HCT116 (cell line): ENCODE results near the gene ATF7IP. TPM values are rescaled to one million over a fixed set of nuclear protein-coding genes. Genes with fewer than 3 reads are reported as not detected.
A peak's percentile ranks its signal among the peaks of the same experiment; 100 is the strongest.

Experiments used
- ATAC-seq: fragments of 200-7000 bp; cut with Tn5 transposase; 2 replicates; pipeline ENCODE4 v1.9.1; 2020; ENCODE audit warnings: mild to moderate bottlenecking, moderate library complexity
- BruUV-seq: library from RNA; stranded (reverse); fragments of 400-500 nt; replicated peaks from 2 replicates; lab custom pipeline; 2021; lab: Mats Ljungman, UMichigan
- CTCF ChIA-PET: fragments of 300-600 bp; sonication (Branson Sonifier 250); formaldehyde crosslinking; loops from one replicate; lab custom pipeline; 2021; ENCODE audit warnings: antibody characterized with exemption; lab: Charles Lee
- POLR2A ChIA-PET: fragments of 300-600, 350-600 bp; sonication (Branson Sonifier 250); formaldehyde crosslinking; loops from one replicate; lab custom pipeline; 2021; ENCODE audit warnings: antibody characterized with exemption; lab: Charles Lee
- RAD21 ChIA-PET, 2 experiments: fragments of 300-600 bp; sonication (Branson Sonifier 250); formaldehyde crosslinking; loops; one replicate each; lab custom pipeline; 2023; ENCODE audit warnings: low total read pairs in 2 of 2; ENCODE audit not compliant: uncharacterized antibody in 2 of 2, unreplicated experiment in 2 of 2, low non-redundant PET in 1 of 2; lab: Charles Lee
- DNase-seq: peaks from one replicate; pipeline ENCODE4 v3.0.0-alpha.2; 2010; ENCODE audit warnings: low read depth, low spot score
- H2AFZ ChIP-seq: fragments of 200-600 bp; shearing (Covaris generic), sonication (generic); 2 replicates; pipeline ENCODE4 v1.6.1; 2017; ENCODE audit warnings: low read depth, mixed run types, mixed read lengths, antibody characterized with exemption, low read length; ENCODE audit not compliant: poor library complexity, severe bottlenecking
- H3K27ac ChIP-seq: 2 replicates; pipeline ENCODE4 v1.5.1; 2012; ENCODE audit warnings: low read depth, low read length
- H3K27me3 ChIP-seq: fragments of 200-600 bp; sonication (generic); 2 replicates; pipeline ENCODE4 v1.6.1; 2016; ENCODE audit warnings: mixed run types, low read length, mixed read lengths; ENCODE audit not compliant: insufficient read depth
- H3K36me3 ChIP-seq, 2 experiments: fragments of 200-500 bp in 1 of 2; fragments of 200-600 bp in 1 of 2; sonication (Bioruptor generic) in 1 of 2; sonication (generic) in 1 of 2; 2 replicates each; pipeline versions ENCODE4 v1.5.1 to v1.6.1; 2014 to 2016; ENCODE audit warnings: low read length in 2 of 2, inconsistent platforms in 1 of 2, mixed read lengths in 1 of 2, mixed run types in 1 of 2; ENCODE audit not compliant: insufficient read depth in 2 of 2, control insufficient read depth in 1 of 2
- H3K4me1 ChIP-seq, 2 experiments: fragments of 200-600 bp in 1 of 2; sonication (generic) in 1 of 2; 2 replicates each; pipeline versions ENCODE4 v1.5.1 to v1.6.1; 2012 to 2017; ENCODE audit warnings: low read length in 2 of 2, inconsistent platforms in 1 of 2, mild to moderate bottlenecking in 1 of 2, mixed read lengths in 1 of 2, mixed run types in 1 of 2, moderate library complexity in 1 of 2; ENCODE audit not compliant: insufficient read depth in 2 of 2, control insufficient read depth in 1 of 2
- H3K4me2 ChIP-seq: fragments of 200-600 bp; sonication (generic); 2 replicates; pipeline ENCODE4 v1.6.1; 2017; ENCODE audit warnings: mixed run types, low read length, mixed read lengths
- H3K4me3 ChIP-seq, 2 experiments: fragments of 200-600 bp in 1 of 2; sonication (generic) in 1 of 2; replicated peaks in 1 of 2; 2 replicates each; pipeline ENCODE4 v1.5.1; 2011 to 2016; ENCODE audit warnings: low read length in 2 of 2, control low read depth in 1 of 2, low read depth in 1 of 2, mild to moderate bottlenecking in 1 of 2, mixed read lengths in 1 of 2, mixed run types in 1 of 2
- H3K79me2 ChIP-seq: fragments of 200-600 bp; sonication (generic); 2 replicates; pipeline ENCODE4 v1.6.1; 2017; ENCODE audit warnings: mild to moderate bottlenecking, mixed run types, low read length, moderate library complexity, mixed read lengths; ENCODE audit not compliant: insufficient read depth
- H3K9ac ChIP-seq: fragments of 200-600 bp; sonication (generic); 2 replicates; pipeline ENCODE4 v1.6.1; 2016; ENCODE audit warnings: low read length, mixed read lengths
- H3K9me2 ChIP-seq: fragments of 200-600 bp; sonication (generic), shearing (Covaris generic); 2 replicates; pipeline ENCODE4 v1.6.1; 2017; ENCODE audit warnings: mixed run types, mild to moderate bottlenecking, moderate library complexity; ENCODE audit not compliant: insufficient read depth
- H3K9me3 ChIP-seq, 2 experiments: fragments of 200-500 bp in 1 of 2; fragments of 200-600 bp in 1 of 2; sonication (Bioruptor generic) in 1 of 2; sonication (generic) in 1 of 2; 2 replicates each; pipeline ENCODE4 v1.6.1; 2014 to 2017; ENCODE audit warnings: low read length in 2 of 2, mixed read lengths in 2 of 2, inconsistent platforms in 1 of 2, low read depth in 1 of 2, mild to moderate bottlenecking in 1 of 2, mixed run types in 1 of 2, moderate library complexity in 1 of 2; ENCODE audit not compliant: control insufficient read depth in 1 of 2, insufficient read depth in 1 of 2
- H4K20me1 ChIP-seq: fragments of 200-600 bp; sonication (generic), shearing (Covaris generic); 2 replicates; pipeline ENCODE4 v1.6.1; 2017; ENCODE audit warnings: mixed run types, mild to moderate bottlenecking, moderate library complexity; ENCODE audit not compliant: insufficient read depth
- CEBPB ChIP-seq: IDR thresholded peaks from 2 replicates; pipeline ENCODE4 v1.6.1; 2012; ENCODE audit warnings: low read depth
- EGR1 ChIP-seq: IDR thresholded peaks from 2 replicates; pipeline ENCODE4 v1.6.1; 2012; ENCODE audit warnings: low read depth
- FOSL1 ChIP-seq: IDR thresholded peaks from 2 replicates; pipeline ENCODE4 v1.6.1; 2012; ENCODE audit warnings: low read depth
- SP1 ChIP-seq: IDR thresholded peaks from 2 replicates; pipeline ENCODE4 v1.6.1; 2012; ENCODE audit warnings: low read depth
- TCF7L2 ChIP-seq: IDR thresholded peaks from 2 replicates; pipeline ENCODE4 v1.7.0; 2011; ENCODE audit warnings: borderline replicate concordance, inconsistent platforms; ENCODE audit not compliant: insufficient read depth, insufficient read length; ENCODE audit errors: extremely low read depth
- YY1 ChIP-seq: IDR thresholded peaks from 2 replicates; pipeline ENCODE4 v1.6.1; 2011; ENCODE audit warnings: low read length, low read depth, moderate library complexity, mild to moderate bottlenecking; ENCODE audit not compliant: insufficient replicate concordance; ENCODE audit errors: extremely low read depth
- intact Hi-C: fragments of 100-400 bp; cut with micrococcal nuclease; formaldehyde crosslinking; loops from 2 replicates; pipeline ENCODE4 v1.10.0; 2022
- total RNA-seq: library from RNA; stranded (reverse); gene quantifications from one replicate; pipeline ENCODE4 v1.2.1, GENCODE V29; 2021; ENCODE audit not compliant: unreplicated experiment
- TF ChIP-seq, protein P1 (sequence below), 3 experiments: fragments of 200-600 bp in 1 of 3; sonication (generic) in 1 of 3; IDR thresholded peaks in 2 of 3; conservative IDR thresholded peaks in 1 of 3; 2 replicates each; pipeline ENCODE4 v1.5.1; 2012 to 2017; ENCODE audit warnings: low read depth in 2 of 3, low read length in 2 of 3, antibody characterized with exemption in 1 of 3, borderline replicate concordance in 1 of 3, control low read depth in 1 of 3, mild to moderate bottlenecking in 1 of 3, mixed read lengths in 1 of 3, mixed run types in 1 of 3, moderate library complexity in 1 of 3; ENCODE audit not compliant: insufficient read depth in 1 of 3

ATF7IP gene
- total RNA-seq, 1 experiment from 2014 or later: 38.6 TPM

DNA sequence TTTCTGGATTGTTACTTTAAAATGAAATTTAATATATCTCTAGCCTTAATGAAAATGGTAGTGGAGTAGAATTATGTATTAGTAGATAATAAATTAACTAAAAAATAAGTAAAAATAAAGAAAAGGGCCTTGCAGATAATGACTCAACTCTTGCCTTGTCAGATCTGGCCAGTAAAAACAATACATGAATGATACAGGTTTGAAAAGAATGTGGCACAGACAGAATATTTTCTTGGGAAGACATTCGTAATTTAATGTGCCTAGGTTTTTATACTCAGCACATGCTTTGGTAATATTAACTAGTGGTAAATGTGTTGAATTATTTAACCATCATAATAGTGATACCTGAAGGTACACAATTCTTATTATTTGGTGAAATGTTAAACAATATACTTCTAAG lies 28.3 kb downstream of the ATF7IP start:
- H3K79me2 ChIP-seq: peaks cover 77% of the 10 kb centered on the region
- ChIA-PET CTCF (interaction anchor here (1.1 to 2.2 kb wide), 2 partner anchors 9 to 28 kb away, joined by 5 to 15 read pairs; partner anchors contain the start of gene ATF7IP), RAD21 (interaction anchor here in 1 of 2 experiments (1.0 kb wide), 1 partner anchor 9 kb away, joined by 3 read pairs; no protein-coding TSS in a partner anchor), POLR2A (interaction anchor here (0.9 to 2.5 kb wide), 3 partner anchors 9 to 136 kb away, joined by 5 to 16 read pairs (median 7); partner anchors contain the start of gene ATF7IP)
- H3K4me3 ChIP-seq: peak overlapping the region in 1 of 2 experiments; percentile 15; a peak in 1 of 4 replicates
- no peak for DNase-seq
- ATAC-seq: no peak
- peak overlapping the region; percentile 65 for H3K4me2 ChIP-seq
- H3K27ac ChIP-seq: peak overlapping the region; percentile 61; the same call in 1 of the 2 replicates
- H3K27me3 ChIP-seq: no peaks in the 10 kb centered on the region
- TF ChIP-seq YY1 (no peak), EGR1 (no peak), CEBPB (no peak), TCF7L2 (no peak), FOSL1 (no peak), SP1 (no peak)
- TF ChIP-seq, protein P1, sequence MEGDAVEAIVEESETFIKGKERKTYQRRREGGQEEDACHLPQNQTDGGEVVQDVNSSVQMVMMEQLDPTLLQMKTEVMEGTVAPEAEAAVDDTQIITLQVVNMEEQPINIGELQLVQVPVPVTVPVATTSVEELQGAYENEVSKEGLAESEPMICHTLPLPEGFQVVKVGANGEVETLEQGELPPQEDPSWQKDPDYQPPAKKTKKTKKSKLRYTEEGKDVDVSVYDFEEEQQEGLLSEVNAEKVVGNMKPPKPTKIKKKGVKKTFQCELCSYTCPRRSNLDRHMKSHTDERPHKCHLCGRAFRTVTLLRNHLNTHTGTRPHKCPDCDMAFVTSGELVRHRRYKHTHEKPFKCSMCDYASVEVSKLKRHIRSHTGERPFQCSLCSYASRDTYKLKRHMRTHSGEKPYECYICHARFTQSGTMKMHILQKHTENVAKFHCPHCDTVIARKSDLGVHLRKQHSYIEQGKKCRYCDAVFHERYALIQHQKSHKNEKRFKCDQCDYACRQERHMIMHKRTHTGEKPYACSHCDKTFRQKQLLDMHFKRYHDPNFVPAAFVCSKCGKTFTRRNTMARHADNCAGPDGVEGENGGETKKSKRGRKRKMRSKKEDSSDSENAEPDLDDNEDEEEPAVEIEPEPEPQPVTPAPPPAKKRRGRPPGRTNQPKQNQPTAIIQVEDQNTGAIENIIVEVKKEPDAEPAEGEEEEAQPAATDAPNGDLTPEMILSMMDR (IDR thresholded peaks at IDR 0.05 in 2 of 3, conservative IDR thresholded peaks at IDR 0.05 in 1 of 3; ENCODE audit: borderline replicate concordance in 1 of 3, insufficient read depth in 1 of 3, low read depth in 2 of 3, low read length in 2 of 3): no peak
- H3K9me2 ChIP-seq: no peaks in the 10 kb centered on the region
- no peaks in the 10 kb centered on the region for H4K20me1 ChIP-seq
- H3K4me1 ChIP-seq: peaks cover 24 to 33% of the 10 kb centered on the region in 2 experiments
- H3K9me3 ChIP-seq: no peaks in the 10 kb centered on the region
- no peaks in the 10 kb centered on the region for H3K36me3 ChIP-seq
- BruUV-seq: no TSS peak
- intact Hi-C loops: loop anchor here (1.0 kb wide), 2 partner anchors 8 to 136 kb away; no protein-coding TSS in a partner anchor
- peak overlapping the region; percentile 46 for H3K9ac ChIP-seq
- H2AFZ ChIP-seq: no peak overlapping the region
